ENCODE measurements around the gene PRPF40A. TPM values are rescaled to one million over a fixed set of nuclear protein-coding genes. Genes with fewer than 3 reads are reported as not detected.

PRPF40A gene
- total and polyA plus RNA-seq, 2 of the 13 experiments (the other 11 are each of a cell fraction or from before 2014, with no cell fraction given), result 146 to 207 TPM

DNA sequence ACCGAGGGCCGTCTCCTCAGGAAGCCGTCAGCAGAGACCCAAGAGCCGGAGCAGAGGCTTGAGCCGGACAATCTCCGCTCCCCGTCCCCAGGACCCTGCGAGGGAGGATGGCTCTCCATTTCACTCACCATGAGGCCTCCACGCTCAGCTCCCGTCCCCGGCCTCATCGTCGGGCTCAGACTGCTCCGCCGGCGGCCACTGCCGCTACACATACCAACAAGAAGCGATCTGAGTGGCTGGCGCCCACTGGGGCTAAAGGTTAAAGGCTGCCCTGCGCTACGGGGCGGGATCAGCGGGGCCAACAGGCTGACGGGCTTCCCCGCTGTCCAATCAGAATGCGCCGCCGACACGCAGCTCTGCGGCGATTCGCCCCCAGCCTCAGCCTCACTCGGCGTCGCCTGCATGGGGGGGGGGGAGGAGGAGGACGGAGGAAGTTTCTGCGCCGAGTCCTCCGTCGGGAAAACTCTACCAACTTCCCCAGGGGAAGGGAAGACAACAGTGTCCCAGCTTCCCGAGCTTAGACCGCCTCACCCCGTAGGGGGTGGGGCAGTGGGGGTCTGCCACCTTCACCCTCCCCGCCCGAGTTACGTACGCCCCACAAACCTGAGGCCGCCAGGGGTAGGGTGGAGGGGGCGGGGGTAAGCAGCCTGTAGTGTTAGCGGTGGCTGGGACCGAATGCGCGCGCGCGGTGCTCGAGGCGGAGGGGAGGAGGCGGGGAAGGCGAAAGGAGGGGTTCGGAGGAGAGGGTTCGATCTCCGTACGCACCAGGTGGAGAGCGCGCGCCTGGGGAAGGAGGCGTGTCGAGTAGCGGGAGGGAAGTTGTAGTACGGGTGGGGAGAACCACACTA is at the start of gene PRPF40A (continued):
- TF ChIP-seq, protein P1, sequence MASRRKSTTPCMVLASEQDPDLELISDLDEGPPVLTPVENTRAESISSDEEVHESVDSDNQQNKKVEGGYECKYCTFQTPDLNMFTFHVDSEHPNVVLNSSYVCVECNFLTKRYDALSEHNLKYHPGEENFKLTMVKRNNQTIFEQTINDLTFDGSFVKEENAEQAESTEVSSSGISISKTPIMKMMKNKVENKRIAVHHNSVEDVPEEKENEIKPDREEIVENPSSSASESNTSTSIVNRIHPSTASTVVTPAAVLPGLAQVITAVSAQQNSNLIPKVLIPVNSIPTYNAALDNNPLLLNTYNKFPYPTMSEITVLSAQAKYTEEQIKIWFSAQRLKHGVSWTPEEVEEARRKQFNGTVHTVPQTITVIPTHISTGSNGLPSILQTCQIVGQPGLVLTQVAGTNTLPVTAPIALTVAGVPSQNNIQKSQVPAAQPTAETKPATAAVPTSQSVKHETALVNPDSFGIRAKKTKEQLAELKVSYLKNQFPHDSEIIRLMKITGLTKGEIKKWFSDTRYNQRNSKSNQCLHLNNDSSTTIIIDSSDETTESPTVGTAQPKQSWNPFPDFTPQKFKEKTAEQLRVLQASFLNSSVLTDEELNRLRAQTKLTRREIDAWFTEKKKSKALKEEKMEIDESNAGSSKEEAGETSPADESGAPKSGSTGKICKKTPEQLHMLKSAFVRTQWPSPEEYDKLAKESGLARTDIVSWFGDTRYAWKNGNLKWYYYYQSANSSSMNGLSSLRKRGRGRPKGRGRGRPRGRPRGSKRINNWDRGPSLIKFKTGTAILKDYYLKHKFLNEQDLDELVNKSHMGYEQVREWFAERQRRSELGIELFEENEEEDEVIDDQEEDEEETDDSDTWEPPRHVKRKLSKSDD (CRISPR knock-in tag; IDR thresholded peaks at IDR 0.05; ENCODE audit: low read depth), result no peak
- TF ChIP-seq SP5 (CRISPR knock-in tag; IDR thresholded peaks at IDR 0.05; ENCODE audit: borderline replicate concordance, low read depth), result peak; percentile 49
- peak; percentile 69; the same call in 1 of the 2 replicates for TF ChIP-seq ZNF788 (CRISPR knock-in tag; IDR thresholded peaks at IDR 0.05; ENCODE audit: borderline replicate concordance)
- TF ChIP-seq ZNF501 (CRISPR knock-in tag; IDR thresholded peaks at IDR 0.05), result peak; percentile 81
- TF ChIP-seq ZNF343 (CRISPR knock-in tag; IDR thresholded peaks at IDR 0.05), result peak; percentile 46
- TF ChIP-seq RXRB (CRISPR knock-in tag; IDR thresholded peaks at IDR 0.05; ENCODE audit: borderline replicate concordance), result peak; percentile 48; the same call in 1 of the 2 replicates
- peak; percentile 91; the same call in 1 of the 2 replicates for TF ChIP-seq ZNF33B (CRISPR knock-in tag; IDR thresholded peaks at IDR 0.05)
- no peak for TF ChIP-seq ARID2 (CRISPR knock-in tag; IDR thresholded peaks at IDR 0.05; ENCODE audit: borderline replicate concordance)
- TF ChIP-seq ZFYVE20 (CRISPR knock-in tag; IDR thresholded peaks at IDR 0.05; ENCODE audit: borderline replicate concordance, low read depth), result 0 out of 2 replicates have a peak, but pooled peaks have one; percentile 77
- TF ChIP-seq RBM39 (IDR thresholded peaks at IDR 0.05; ENCODE audit: low read depth, low read length, poor library complexity, severe bottlenecking), result peak; percentile 90
- TF ChIP-seq HOXA3 (CRISPR knock-in tag; IDR thresholded peaks at IDR 0.05), result no peak; the same call in 1 of the 2 replicates
- TF ChIP-seq JUND (CRISPR knock-in tag; IDR thresholded peaks at IDR 0.05), result no peak; the same call in 1 of the 2 replicates
- no peak for TF ChIP-seq KLF11 (CRISPR knock-in tag; IDR thresholded peaks at IDR 0.05)
- peak; percentile 92 for TF ChIP-seq ZSCAN25 (CRISPR knock-in tag; IDR thresholded peaks at IDR 0.05)
- no peak for TF ChIP-seq ZNF30 (CRISPR knock-in tag; IDR thresholded peaks at IDR 0.05)
- no peak; the same call in 1 of the 2 replicates for TF ChIP-seq ELF4 (CRISPR knock-in tag; IDR thresholded peaks at IDR 0.05; ENCODE audit: borderline replicate concordance)
- TF ChIP-seq ZKSCAN5 (CRISPR knock-in tag; IDR thresholded peaks at IDR 0.05), result peak; percentile 3; the same call in 1 of the 2 replicates
- TF ChIP-seq ZNF878 (CRISPR knock-in tag; IDR thresholded peaks at IDR 0.05), result no peak; the same call in 1 of the 2 replicates
- TF ChIP-seq PTBP1 (IDR thresholded peaks at IDR 0.05; ENCODE audit: low read depth, low read length, poor library complexity, severe bottlenecking), result peak; percentile 75
- TF ChIP-seq, protein P2, sequence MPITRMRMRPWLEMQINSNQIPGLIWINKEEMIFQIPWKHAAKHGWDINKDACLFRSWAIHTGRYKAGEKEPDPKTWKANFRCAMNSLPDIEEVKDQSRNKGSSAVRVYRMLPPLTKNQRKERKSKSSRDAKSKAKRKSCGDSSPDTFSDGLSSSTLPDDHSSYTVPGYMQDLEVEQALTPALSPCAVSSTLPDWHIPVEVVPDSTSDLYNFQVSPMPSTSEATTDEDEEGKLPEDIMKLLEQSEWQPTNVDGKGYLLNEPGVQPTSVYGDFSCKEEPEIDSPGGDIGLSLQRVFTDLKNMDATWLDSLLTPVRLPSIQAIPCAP (CRISPR knock-in tag; IDR thresholded peaks at IDR 0.05; ENCODE audit: low read depth), result no peak; the same call in 1 of the 2 replicates
- TF ChIP-seq SRSF1 (optimal IDR thresholded peaks at IDR 0.05; ENCODE audit: low read depth, low read length), result peak; percentile 53
- TF ChIP-seq ELF1 (CRISPR knock-in tag; IDR thresholded peaks at IDR 0.05), result peak; percentile 83
- TF ChIP-seq, protein P3, sequence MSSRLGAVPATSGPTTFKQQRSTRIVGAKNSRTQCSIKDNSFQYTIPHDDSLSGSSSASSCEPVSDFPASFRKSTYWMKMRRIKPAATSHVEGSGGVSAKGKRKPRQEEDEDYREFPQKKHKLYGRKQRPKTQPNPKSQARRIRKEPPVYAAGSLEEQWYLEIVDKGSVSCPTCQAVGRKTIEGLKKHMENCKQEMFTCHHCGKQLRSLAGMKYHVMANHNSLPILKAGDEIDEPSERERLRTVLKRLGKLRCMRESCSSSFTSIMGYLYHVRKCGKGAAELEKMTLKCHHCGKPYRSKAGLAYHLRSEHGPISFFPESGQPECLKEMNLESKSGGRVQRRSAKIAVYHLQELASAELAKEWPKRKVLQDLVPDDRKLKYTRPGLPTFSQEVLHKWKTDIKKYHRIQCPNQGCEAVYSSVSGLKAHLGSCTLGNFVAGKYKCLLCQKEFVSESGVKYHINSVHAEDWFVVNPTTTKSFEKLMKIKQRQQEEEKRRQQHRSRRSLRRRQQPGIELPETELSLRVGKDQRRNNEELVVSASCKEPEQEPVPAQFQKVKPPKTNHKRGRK (CRISPR knock-in tag; IDR thresholded peaks at IDR 0.05), result no peak
- TF ChIP-seq ZNF570 (CRISPR knock-in tag; IDR thresholded peaks at IDR 0.05; ENCODE audit: borderline replicate concordance), result peak; percentile 76; the same call in 1 of the 2 replicates
- TF ChIP-seq SAP130 (CRISPR knock-in tag; IDR thresholded peaks at IDR 0.05; ENCODE audit: low read depth), result peak; percentile 92

Data from HepG2 (cell line).